ENCODE measurements around the gene ZFYVE28. TPM values are rescaled to one million over a fixed set of nuclear protein-coding genes. Genes with fewer than 3 reads are reported as not detected.

Gene ZFYVE28
- total and polyA plus RNA-seq, 11 donors: 2.6 to 11.9 (median 5.5) TPM

GRCh38 chr4:2411786-2412510, 6.5 kb downstream of the ZFYVE28 start:
- Histone ChIP-seq H3K9me3 (no peaks in the 10 kb centered on the region), H3K27me3 (peaks cover 0 to 12% (median 0%) of the 10 kb centered on the region in 9 donors), H3K36me3 (no peaks in the 10 kb centered on the region), H3K4me3 (peak overlapping the region in 1 of 12 donors; percentile 45), H3K27ac (peak overlapping the region in 3 of 12 donors; percentile 55 to 92 (median 59)), H3K4me1 (peaks cover 0 to 54% (median 29%) of the 10 kb centered on the region in 12 donors)
- intact Hi-C loops (cut with DNase I): loop anchor here in 7 of 10 donors (2.0 to 10.0 kb wide), 6 partner anchors 147 to 553 kb away; partner anchors contain the start of genes MXD4 (in 3 of the 7), GRK4 (in 2 of the 7), HAUS3 (in 2 of the 7) and NOP14 (in 2 of the 7)
- ATAC-seq (no peak), DNase-seq (peak in 2 of 5 donors; percentile 23 to 46)
- no peak for TF ChIP-seq POLR2A (IDR thresholded peaks at IDR 0.05)
- WGBS, 4 donors: 82 to 88% (median 88%) methylated on average over 9 to 14 of the region's 14 CpGs

DNA sequence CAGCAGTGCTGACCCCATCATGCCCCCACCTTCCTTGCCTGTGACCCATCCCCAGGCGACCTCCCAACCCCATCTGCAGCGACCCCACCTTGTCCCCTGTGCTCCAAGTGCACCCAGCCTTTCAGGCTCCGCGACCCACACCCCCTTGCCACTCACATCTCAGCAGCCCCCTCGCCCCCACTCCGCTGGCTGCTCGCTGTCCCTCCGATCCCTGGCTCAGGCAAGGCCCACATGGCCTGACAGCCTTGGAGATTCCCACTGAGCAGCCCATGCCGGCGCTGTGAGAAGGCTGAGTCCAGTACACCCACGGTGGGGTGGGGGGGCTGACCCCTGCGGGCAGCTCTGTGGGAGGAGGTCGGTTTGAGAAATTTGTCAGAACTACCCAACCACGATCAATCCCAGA, 9.1 kb downstream of the ZFYVE28 start:
- intact Hi-C loops (cut with DNase I): no loop called here
- ATAC-seq (no peak), DNase-seq (peak in 2 of 5 donors; percentile 4 to 54)
- H3K4me3 ChIP-seq: no peak overlapping the region
- no peaks in the 10 kb centered on the region for H3K9me3 ChIP-seq
- H3K27me3 ChIP-seq: no peaks in the 10 kb centered on the region
- peaks cover 0 to 36% (median 24%) of the 10 kb centered on the region in 12 donors for H3K4me1 ChIP-seq
- WGBS, 4 donors: 87 to 96% (median 90%) methylated on average over 11 to 14 of the region's 14 CpGs
- no peak overlapping the region for H3K27ac ChIP-seq
- no peak for TF ChIP-seq CTCF (IDR thresholded peaks at IDR 0.05)
- TF ChIP-seq POLR2A (IDR thresholded peaks at IDR 0.05): no peak
- no peaks in the 10 kb centered on the region for H3K36me3 ChIP-seq

GRCh38 chr4:2408976-2409375, 9.5 kb downstream of the ZFYVE28 start:
- Histone ChIP-seq H3K27ac (no peak overlapping the region), H3K36me3 (no peaks in the 10 kb centered on the region), H3K4me3 (no peak overlapping the region), H3K27me3 (no peaks in the 10 kb centered on the region), H3K9me3 (no peaks in the 10 kb centered on the region), H3K4me1 (peaks cover 0 to 32% (median 20%) of the 10 kb centered on the region in 12 donors)
- WGBS, 4 donors: 85 to 88% (median 88%) methylated on average over 10 of the region's 10 CpGs
- TF ChIP-seq CTCF (IDR thresholded peaks at IDR 0.05) (no peak), POLR2A (IDR thresholded peaks at IDR 0.05) (no peak)
- DNase-seq (peak in 1 of 5 donors; percentile 25), ATAC-seq (no peak)
- intact Hi-C loops (cut with DNase I): no loop called here

- TF ChIP-seq CTCF (IDR thresholded peaks at IDR 0.05): no peak
- no peak for TF ChIP-seq POLR2A (IDR thresholded peaks at IDR 0.05)
- WGBS, 4 donors: 83 to 89% (median 85%) methylated on average over 13 to 15 of the region's 15 CpGs
- Histone ChIP-seq H3K27me3 (no peaks in the 10 kb centered on the region), H3K36me3 (no peaks in the 10 kb centered on the region), H3K9me3 (no peaks in the 10 kb centered on the region), H3K27ac (no peak overlapping the region), H3K4me3 (no peak overlapping the region), H3K4me1 (peaks cover 0 to 27% (median 15%) of the 10 kb centered on the region in 12 donors)
- ATAC-seq (no peak), DNase-seq (peak in 1 of 5 donors; percentile 58)
- intact Hi-C loops (cut with DNase I): no loop called here
Measured at GRCh38 chr4:2408401-2408958, 10.0 kb downstream of the ZFYVE28 start.
